Measurements from ENCODE around the gene CYP27B1.
"Not testable (repeated sequence)": the region's sequence is repeated elsewhere in the genome, so short reads cannot be mapped to it uniquely, and the experiment has no call there.

Gene CYP27B1

DNA sequence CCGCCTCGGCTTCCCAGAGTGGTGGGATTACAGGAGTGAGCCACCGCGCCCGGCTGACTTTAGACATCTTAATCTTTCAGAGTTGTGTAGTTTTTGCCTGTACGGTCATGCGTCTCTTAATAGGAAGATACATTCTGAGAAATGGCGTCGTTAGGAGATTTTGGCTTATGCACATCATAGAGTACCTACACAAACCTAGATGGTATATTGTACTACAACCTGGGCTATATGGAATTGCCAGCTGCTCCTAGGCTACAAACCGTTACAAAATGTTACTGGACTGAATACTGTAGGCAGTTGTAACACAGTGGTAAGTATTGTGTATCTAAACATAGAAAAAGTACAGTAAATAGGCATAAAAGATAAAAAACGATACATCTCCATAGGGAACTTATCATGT is 17.0 kb upstream of the CYP27B1 start:
- DNase-seq (ENCODE audit: low read depth in 2 of 2), result no peak

DNA sequence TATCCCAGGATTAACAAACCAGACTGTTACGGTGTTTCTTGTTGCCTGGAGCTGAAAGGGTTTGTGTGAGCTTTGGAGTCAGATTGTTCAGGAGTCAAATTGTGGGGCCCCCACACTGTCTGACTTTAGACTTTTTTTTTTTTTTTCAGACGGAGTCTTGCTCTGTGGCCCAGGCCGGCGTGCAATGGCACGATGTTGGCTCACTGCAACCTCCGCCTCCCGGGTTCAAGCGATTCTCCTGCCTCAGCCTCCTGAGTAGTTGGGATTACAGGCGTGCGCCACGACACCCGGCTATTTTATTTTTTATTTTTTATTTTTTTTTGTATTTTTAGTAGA is 16.6 kb upstream of the CYP27B1 start:
- DNase-seq (ENCODE audit: low read depth in 2 of 2), result no peak

DNA sequence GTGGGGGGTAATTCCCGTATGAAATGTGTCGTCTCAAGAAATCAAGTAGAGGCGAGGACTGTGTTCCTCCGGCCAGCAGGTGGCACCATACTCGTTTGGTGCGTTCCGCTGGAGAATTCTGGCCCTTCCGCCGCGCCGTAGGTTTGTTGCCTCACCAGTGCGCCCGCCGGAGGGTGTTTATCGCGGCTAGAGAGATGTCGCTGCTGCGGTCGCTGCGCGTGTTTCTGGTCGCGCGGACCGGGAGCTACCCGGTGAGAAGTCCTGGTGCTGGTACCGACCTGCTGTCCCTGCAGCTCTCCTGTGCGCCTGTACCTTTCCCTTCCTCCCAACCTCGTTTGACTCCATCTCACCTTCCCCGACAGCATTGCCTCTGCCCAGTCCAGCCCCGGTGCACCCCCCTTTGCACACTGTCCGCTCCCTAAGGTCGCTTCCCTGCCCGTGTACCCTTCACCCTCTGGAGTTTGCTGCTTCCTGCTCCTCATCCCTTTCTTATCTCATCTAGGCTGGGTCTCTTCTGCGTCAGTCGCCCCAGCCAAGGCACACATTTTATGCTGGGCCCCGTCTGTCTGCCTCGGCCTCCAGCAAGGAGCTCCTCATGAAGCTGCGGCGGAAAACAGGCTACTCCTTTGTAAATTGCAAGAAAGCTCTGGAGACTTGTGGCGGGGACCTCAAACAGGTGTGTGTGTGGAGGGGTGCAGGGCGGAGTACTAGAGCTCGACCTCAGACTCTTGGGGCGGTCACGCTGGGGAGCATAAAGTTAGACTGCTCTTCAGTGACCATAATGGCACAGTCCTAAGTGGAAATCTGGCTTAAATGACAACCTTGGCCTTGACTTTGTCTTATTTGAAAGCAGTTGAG is 16.0 kb upstream of the CYP27B1 start, which contains the start of gene TSFM:
Gene TSFM (plus strand): TSS at position 180 of the 858 bp plus-strand sequence. CDS start 15 bp downstream, at position 195.
- peak; percentile 82 to 85 for DNase-seq (ENCODE audit: low read depth in 2 of 2)

DNA sequence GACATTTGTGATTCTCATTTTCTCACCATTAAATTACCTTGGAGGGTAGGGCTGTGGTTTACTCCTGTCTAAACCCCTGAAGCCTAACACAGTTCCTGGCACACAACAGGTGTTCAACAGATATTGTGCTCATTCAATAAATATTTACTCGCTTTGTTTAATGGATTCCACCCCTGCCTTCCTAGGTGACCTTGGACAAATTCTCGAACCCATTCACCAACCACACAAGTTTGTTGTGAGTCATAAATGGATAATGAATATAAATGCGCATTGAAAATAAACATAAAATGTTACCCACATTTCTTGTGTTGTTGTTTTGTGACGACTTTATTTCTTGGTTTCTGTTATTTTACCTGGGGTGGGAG is 15.3 kb upstream of the CYP27B1 start:
- DNase-seq (ENCODE audit: low read depth in 2 of 2), result no peak

DNA sequence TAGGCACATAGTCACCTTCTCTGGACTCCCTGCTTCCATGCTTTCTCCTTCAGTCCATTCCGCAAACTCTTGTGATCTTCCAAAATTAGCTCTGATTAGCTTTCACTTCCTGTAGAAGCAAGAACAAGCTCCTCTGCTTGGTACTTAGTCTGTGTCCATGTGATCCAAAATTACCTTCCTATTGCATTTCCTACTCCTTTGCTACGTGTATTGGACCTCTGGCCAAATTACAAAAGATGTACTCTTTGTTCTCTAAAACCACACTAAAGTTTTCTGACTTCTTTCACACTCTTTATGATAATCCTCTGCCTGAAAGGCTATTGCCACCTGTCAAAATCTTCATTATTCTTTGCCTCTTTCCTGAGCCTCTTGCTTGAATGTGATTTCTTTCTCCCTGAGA is 14.9 kb upstream of the CYP27B1 start:
- DNase-seq (ENCODE audit: low read depth in 2 of 2), result no peak

DNA sequence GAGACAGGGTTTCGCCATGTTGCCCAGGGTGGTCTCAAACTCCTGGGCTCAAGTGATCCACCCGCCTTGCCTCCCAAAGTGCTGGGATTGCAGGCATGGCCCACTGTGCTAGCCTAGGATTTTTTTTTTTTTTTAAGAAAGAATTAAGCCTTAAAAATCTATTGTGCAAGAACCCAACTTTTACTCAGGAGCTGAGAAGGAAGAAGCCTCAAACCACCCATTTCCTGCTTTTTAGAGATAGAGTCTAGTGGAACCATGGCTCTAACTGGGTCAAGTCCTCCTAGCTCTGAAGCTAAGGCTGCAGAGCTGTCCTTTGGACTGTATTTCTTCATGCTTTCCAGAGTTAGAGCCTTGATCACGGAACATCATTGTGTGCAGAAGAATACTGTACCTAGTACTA is 14.4 kb upstream of the CYP27B1 start:
- DNase-seq (ENCODE audit: low read depth in 2 of 2), result no peak

DNA sequence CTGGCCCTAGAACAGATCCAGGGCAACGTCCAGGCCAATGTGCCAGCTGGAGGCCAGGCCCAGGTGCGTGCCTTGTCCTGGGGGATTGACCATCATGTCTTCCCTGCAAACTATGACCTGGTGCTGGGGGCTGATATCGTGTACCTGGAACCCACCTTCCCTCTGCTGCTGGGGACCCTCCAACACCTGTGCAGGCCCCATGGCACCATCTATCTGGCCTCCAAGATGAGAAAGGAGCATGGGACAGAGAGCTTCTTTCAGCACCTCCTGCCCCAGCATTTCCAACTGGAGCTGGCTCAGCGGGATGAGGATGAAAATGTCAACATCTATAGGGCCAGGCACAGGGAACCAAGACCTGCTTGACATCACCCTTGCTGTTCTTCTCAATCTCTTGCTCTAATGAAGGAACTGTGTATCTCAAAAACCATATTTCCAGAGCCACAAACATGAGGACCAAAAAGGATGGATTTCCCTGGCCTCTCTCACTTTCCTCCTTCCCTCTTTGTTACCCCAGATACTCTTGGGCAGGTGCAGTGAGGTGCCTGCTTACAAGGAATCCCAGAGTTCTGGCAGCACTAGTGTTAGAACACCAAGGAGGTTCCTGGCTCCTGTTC is 13.5 kb upstream of the CYP27B1 start:
- no peak for DNase-seq (ENCODE audit: low read depth in 2 of 2)

DNA sequence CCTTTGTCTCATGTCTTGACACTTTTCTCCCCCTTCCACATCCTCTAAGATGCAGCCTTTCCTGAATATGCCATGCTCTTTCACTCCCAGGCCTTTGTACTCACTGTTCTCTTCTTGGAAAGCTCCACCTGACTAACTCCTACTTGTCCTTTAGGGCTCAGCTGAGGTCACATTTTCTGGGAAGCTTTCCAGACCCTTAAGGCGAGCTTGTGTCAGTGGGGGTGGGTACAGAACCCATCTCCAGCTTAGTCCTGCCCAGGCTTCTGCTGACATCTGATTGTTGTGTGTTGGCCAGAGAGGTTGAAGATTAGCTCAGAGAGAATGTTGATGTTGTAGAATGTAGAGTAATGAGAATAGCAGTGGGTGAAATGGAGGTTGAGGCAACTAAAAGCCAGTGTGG is 12.9 kb upstream of the CYP27B1 start:
- DNase-seq (ENCODE audit: low read depth in 2 of 2), result no peak

DNA sequence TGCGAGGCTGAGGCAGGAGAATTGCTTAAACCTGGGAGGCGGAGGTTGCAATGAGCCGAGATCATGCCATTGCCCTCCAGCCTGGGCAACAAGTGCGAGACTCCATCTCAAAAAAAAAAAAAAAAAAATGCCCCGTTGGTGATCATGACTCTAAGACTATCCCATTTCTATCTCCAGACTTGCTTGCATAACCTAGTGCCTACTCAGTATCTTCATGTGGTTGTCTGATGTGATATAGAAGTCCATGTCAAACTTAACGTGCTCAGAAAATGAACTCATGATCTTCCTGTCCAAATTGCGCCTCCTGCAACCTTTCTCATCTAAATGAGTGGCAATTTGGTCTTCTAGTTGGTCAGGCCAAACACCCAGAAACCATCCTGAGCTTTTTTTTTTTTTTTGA is 11.0 kb upstream of the CYP27B1 start:
- DNase-seq (ENCODE audit: low read depth in 2 of 2), result no peak

DNA sequence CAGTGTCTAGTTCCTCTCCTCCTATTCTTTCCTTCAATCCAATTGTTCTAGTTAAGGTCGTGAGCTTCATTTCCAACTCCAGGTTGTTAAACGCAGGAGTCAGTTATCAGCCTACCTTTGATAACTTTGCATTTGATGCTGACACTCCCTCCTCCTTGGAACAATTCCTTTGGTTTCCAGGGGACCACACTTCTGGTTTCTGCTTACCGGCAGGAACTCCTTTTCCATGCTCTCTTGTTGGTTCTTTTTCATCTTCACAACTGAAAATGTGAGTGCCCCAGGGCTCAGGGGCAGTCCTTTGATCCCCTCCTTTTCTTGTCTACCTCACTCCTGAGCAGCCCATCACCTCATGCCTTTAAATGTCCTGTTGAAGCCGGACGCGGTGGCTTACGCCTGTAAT is 10.5 kb upstream of the CYP27B1 start:
- DNase-seq (ENCODE audit: low read depth in 2 of 2), result no peak

DNA sequence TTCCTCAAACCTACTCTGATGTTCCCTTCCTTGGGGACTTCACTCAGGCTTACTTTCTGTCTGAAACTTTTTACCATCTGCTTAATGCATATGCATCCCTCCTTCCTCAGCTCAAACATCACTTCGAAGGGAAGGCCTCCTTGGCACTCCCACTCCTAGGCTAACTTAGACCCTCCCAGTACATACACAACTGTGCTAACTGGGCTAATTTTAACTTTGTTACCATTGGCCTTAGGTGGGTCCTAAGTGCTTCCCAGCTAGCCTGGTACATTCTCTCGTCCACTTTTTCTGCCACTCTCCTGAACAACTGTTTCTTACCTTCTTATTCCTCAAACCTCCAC is 9.3 kb upstream of the CYP27B1 start:
- no peak for DNase-seq (ENCODE audit: low read depth in 2 of 2)

DNA sequence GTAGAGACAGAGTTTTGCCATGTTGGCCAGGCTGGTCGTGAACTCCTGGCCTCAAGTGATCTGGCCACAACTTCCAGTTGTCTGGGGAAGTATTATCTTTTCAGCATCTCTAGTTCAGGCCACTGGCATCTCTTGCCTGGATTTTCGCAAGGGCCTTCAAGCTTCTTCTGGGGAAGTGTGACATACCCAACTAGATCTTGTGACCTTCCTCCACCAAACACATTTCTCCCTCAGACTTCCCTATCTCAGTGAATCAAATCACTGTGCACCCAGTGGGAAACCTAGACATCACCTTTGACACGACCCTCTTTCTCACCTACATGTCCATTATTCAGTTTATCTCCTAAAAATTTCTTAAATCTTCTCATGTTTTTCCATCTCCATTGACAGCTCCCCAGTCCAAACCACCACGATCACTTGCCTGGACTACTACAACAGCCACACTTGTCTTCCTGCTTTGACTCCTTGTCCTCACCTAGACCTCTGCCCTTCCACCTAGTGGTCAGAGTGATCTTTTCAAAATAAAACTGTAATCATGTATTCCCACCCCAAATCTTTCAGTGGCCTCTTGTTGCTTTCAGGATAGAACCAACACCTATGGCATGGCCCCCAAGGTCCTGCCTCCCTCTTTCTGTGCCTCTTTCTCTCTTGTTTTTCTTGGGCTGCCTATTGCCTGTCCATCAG is 8.8 kb upstream of the CYP27B1 start:
- DNase-seq (ENCODE audit: low read depth in 2 of 2), result no peak

DNA sequence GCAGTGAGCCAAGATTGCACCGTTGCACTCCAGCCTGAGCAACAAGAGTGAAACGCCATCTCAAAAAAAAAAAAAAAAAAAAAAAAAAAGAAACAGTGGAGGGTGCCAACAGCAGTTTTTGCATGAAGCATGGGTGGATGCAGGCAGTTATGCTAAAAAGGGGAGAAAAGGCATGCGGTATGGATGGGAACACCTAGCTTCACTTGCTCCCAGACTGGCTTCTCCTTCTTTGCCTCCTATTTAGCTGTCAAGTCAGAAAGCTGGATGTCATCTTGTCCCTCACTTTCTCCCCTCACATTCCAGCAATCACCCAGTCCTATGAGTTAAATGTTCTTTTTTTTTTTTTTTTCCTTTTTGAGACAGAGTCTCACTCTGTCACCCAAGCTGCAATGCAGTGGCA is 8.2 kb upstream of the CYP27B1 start:
- no peak for DNase-seq (ENCODE audit: low read depth in 2 of 2)

DNA sequence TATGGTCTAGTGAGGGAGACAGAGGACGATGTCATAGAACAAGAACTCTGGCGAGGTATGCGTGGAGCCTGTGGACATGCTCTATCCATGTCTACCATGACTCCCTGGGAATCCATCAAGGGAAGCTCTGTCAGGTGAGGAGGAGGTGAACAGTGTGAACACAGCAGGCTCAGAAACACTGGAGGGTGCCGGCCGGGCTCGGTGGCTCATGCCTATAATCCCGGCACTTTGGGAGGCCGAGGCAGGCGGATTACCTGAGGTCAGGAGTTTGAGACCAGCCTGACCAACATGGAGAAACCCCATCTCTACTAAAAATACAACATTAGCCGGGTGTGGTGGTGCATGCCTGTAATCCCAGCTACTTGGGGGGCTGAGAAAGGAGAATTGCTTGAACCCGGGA is 7.8 kb upstream of the CYP27B1 start:
- not testable (repeated sequence) for DNase-seq (ENCODE audit: low read depth in 2 of 2)

DNA sequence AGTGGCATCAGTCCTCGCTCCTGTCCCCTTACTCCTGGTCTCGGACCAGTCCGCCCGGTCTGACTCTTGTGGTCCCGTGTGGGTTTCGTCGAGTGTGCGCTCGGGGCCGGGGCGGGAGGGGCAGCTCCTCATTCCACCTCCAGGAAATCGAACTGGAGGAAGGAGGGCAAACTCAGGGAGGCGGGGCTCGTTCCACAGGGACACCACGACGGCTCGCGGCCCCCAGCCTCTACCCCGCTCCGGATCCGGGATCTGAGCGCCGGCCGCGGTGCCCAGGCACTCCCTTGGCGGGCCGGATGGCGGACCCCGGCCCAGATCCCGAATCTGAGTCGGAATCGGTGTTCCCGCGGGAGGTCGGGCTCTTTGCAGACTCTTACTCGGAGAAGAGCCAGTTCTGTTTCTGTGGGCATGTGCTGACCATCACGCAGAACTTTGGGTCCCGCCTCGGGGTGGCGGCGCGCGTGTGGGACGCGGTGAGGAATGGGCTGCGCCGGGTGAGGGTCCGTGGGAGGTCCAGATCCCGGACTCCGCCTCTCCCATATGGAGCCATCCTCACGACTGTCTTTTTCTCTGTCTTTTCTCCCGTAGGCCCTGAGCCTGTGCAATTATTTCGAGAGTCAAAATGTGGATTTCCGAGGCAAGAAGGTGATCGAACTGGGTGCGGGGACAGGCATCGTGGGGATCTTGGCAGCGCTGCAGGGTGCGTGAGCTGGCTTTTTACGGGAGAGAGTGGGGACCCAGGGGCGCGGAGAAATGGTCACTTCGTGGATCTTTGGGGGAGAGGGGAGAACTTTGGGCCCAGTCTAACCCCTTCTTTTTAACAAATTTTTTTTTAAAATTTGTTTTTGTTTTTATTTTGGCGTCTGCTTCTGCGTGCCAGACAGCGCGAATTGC is 5.8 kb upstream of the CYP27B1 start, which contains the start of gene EEF1AKMT3:
Gene EEF1AKMT3 (plus strand): TSS at position 186 of the 894 bp plus-strand sequence. CDS start 111 bp downstream, at position 297.
- DNase-seq (ENCODE audit: low read depth in 2 of 2), result no peak

DNA sequence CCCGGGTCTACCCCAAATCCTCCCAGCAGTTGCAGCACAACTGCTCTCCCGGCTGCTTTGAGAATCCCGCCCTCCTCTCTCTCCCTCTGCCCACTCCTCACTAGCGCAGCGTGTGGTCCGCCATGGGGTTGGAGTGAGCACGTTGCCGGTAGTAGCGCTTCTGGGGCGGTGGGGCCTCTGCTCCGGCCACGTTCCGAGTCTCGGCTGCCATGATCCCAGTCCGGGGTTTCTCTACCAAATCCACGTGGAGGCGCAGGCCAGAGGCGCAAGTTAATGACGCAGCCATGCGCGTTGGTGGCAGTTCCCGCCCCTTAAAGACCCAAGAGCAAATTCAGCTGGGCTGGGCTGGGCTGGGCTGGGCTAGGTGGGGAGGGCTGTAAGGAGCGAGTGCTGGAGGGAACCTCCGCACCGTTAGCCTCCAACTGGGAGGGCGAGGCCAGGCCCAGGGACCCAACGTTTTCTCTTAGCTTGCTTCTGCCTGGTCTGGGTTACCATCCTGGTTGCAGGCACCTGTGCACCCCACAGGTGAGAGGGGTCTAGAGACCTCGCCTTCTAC is 5.1 kb upstream of the CYP27B1 start, which contains the start of gene METTL1:
Gene METTL1 (minus strand): TSS at position 233 of the 556 bp plus-strand sequence. CDS start 22 bp downstream, at position 211.
- peak; percentile 92 to 93 for DNase-seq (ENCODE audit: low read depth in 2 of 2)

DNA sequence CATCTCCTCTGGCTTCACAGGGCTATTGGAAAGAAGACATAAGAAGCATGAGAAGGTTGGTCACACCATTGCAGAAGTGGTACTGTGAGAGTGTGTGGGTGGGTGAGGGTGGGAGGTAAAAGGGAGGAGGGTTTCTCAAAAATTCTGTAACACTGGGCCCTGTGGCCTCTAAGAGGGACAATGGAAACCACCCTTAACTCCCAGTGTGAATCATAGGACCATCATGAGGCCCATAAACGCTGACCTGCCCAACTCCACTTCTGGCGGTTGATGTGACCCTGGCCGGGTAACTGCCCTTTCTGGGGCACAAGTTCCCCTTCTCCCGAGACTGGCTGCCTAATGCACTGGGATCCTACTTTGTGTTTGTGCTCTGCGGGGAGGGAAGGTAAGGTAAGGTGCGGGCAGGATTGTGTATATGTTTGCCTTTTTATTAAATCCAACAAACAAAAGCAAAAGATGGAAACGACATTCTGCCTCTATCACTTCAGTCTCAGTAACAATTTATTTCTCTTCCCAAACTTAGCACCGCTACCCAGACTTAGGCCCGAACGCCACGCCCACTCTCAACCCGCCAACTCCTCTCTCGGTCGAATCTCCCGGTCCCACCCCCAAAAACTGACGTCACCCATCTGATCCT is 4.5 kb upstream of the CYP27B1 start:
- peak; percentile 81 to 83 for DNase-seq (ENCODE audit: low read depth in 2 of 2)

DNA sequence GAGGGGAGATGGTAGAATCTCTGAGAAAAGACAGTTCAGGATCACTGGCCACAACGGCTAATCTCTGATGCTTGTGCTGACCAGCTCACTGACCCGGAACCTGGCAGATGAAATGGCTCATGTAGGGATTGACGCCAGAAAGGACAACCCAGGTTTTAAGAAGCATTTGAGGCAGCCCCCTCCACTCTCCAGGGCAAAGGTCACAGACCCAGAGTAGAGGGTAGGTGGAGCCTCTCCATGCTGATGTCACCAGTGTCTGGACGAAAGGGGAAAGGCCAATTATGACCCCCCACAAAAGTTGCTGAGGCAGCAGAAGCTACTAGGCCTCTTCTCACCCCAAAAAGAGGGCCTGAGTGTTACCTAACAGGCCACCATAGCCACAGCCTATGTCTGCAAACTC is 3.9 kb upstream of the CYP27B1 start:
- DNase-seq (ENCODE audit: low read depth in 2 of 2), result no peak

DNA sequence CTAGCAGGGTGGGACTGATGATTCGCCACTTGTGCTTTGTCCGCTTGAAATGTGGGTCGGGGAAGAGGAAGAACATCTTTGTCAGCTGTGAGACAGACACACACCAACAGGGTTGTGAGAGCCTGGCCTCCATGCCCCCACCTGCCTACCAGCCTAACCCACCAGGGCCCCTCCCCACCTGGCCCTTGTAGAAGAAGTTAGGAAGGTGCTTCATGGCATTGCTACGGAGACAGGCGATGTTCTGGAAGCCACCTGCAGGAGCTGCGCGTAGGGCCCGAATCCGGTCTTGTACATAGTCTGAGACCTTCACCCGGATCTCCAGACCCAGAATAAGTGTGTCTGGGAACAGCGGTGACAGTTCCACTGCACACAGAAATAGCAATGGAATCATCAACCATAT is 2.7 kb upstream of the CYP27B1 start:
- DNase-seq (ENCODE audit: low read depth in 2 of 2), result no peak

DNA sequence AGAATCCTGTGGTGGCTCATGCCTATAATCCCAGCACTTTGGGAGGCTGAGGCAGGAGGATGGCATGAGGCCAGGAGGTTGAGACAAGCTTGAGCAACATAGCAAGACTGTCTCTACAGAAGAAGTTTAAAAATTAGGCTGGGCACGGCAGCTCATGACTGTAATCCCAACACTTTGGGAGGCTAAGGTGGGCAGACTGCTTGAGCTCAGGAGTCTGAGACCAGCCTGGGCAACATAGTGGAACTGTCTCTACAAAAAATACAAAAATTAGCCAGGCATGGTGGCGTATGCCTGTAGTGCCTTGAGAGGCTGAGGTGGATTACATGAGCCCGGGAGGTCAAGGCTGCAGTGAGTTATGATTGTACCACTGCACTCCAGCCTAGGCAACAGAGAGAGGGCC is 998 bp upstream of the CYP27B1 start:
- no peak for DNase-seq (ENCODE audit: low read depth in 2 of 2)

DNA sequence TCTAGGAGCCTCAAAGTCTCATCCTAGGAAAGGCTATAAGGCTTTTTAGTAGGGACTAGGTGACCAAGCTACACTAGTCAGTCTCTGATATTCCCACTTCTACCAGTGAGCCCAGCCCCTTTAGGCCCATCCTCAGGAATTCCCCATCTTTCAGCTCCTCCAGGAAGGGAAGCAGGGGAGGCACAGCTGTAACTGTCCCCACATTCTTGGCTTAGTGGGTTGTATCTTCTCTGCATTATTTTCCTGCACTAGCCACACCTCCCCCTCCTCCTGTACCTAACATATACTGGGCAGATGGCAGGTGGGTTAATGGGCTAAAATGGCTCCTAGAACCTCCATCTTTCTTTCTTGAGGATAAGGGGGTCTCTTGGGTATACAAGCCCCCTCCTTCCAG is 424 bp upstream of the CYP27B1 start:
- no peak for DNase-seq (ENCODE audit: low read depth in 2 of 2)
